Spleen (tissue), 11 donors: ENCODE results near the gene IFNL4. TPM values are rescaled to one million over a fixed set of nuclear protein-coding genes. Genes with fewer than 3 reads are reported as not detected.
A peak's percentile ranks its signal among the peaks of the same experiment; 100 is the strongest.
"Not testable (repeated sequence)": the region's sequence is repeated elsewhere in the genome, so short reads cannot be mapped to it uniquely, and the experiment has no call there.

Experiments
- DNase-seq: peaks from one replicate; pipeline ENCODE4 v3.0.0-alpha.2; 2020
- H3K27ac ChIP-seq, 8 donors: fragments of 200-600 bp; sonication (generic) in 7 of 8; 1 replicate in 4 of 8; 2 replicates in 4 of 8; pipeline versions ENCODE4 v1.5.0 to v1.8.0; 2016 to 2021; ENCODE audit warnings: inconsistent platforms in 4 of 8, mild to moderate bottlenecking in 4 of 8, moderate library complexity in 1 of 8
- H3K27me3 ChIP-seq, 7 donors: fragments of 200-600 bp; sonication (generic) in 6 of 7; replicated peaks in 1 of 7; 1 replicate in 4 of 7; 2 replicates in 3 of 7; pipeline versions ENCODE4 v1.5.0 to v1.8.0; 2016 to 2021; ENCODE audit warnings: inconsistent platforms in 3 of 7, mild to moderate bottlenecking in 1 of 7
- H3K36me3 ChIP-seq, 6 donors: fragments of 200-600 bp; sonication (generic) in 5 of 6; 1 replicate in 4 of 6; 2 replicates in 2 of 6; pipeline versions ENCODE4 v1.5.0 to v1.8.0; 2016 to 2021; ENCODE audit warnings: inconsistent platforms in 2 of 6
- H3K4me1 ChIP-seq, 6 donors: fragments of 200-600 bp; sonication (generic) in 5 of 6; 1 replicate in 3 of 6; 2 replicates in 3 of 6; pipeline versions ENCODE4 v1.5.0 to v1.8.0; 2016 to 2021; ENCODE audit warnings: inconsistent platforms in 3 of 6
- H3K4me3 ChIP-seq, 8 donors: fragments of 200-600 bp; sonication (generic) in 7 of 8; 1 replicate in 4 of 8; 2 replicates in 4 of 8; pipeline versions ENCODE4 v1.5.0 to v1.8.0; 2016 to 2021; ENCODE audit warnings: inconsistent platforms in 4 of 8, mild to moderate bottlenecking in 4 of 8, moderate library complexity in 2 of 8
- H3K9me3 ChIP-seq, 8 donors: fragments of 200-600 bp; sonication (generic) in 7 of 8; 1 replicate in 4 of 8; 2 replicates in 4 of 8; pipeline versions ENCODE4 v1.5.0 to v1.8.0; 2016 to 2021; ENCODE audit warnings: inconsistent platforms in 4 of 8
- CTCF ChIP-seq, 11 experiments: fragments of 200-600 bp in 7 of 11; fragments of 450-650 bp in 4 of 11; sonication (generic) in 4 of 11; IDR thresholded peaks in 8 of 11; conservative IDR thresholded peaks in 3 of 11; 1 replicate in 7 of 11; 2 replicates in 4 of 11; pipeline versions ENCODE4 v1.4.0 to v1.8.0; 2016 to 2021; ENCODE audit warnings: antibody characterized with exemption in 11 of 11, inconsistent platforms in 4 of 11, mild to moderate bottlenecking in 1 of 11
- POLR2A ChIP-seq, 3 donors: fragments of 450-650 bp; IDR thresholded peaks; one replicate each; pipeline ENCODE4 v1.5.1; 2017; ENCODE audit warnings: antibody characterized with exemption in 3 of 3, mild to moderate bottlenecking in 1 of 3
- POLR2AphosphoS5 ChIP-seq, 3 donors: sonication (generic); formaldehyde crosslinking; IDR thresholded peaks; one replicate each; pipeline ENCODE4 v1.5.1; 2017; ENCODE audit warnings: antibody characterized with exemption in 3 of 3
- WGBS, 5 donors: extraction: QIAGEN DNeasy Blood & Tissue Kit in 3 of 5; methylation state at CpG; one replicate each; pipeline versions ENCODE4 v1.1.5 to v1.1.7; 2013 to 2018; 5-methylcytosine and 5-hydroxymethylcytosine counted together
- intact Hi-C: fragments of 100-400 bp; cut with DNase I; formaldehyde crosslinking; loops from one replicate; pipeline ENCODE4 v1.15.0; 2023; ENCODE audit warnings: low total_unique reads
- polyA plus RNA-seq, 3 donors: library from polyadenylated mRNA; stranded (reverse); fragments of 200-250 nt; gene quantifications; one replicate each; pipeline ENCODE4 v1.2.1, GENCODE V29; 2013
- total RNA-seq, 7 donors: library from RNA; depleted of rRNA in 3 of 7; stranded (reverse); fragments of >200 nt in 3 of 7; fragmentation: NEBNext Ultra II Directional in 4 of 7; extraction: Animal tissue kit (Norgen Biotek cat#: 25700) in 4 of 7; gene quantifications; one replicate each; pipeline versions ENCODE4 v1.1.0 to v1.2.1, GENCODE V29; 2016 to 2021
- donor health status: healthy with polysubstance abuse.
- donor health status: DM: no; HTN: no; CAD: no; lungs with moderate emphysema.
- donor health status: DM: no; HTN: no; CAD: no.
- donor health status: Bipolar disorder and iron deficiency.
- donor health status: healthy.
- donor health status: DM: no; HTN: no; CAD: no.
- donor health status: DM: yes; HTN: yes; CAD: no.

The IFNL4 gene
- total and polyA plus RNA-seq, 10 donors: not detected

GRCh38 chr19:39276740-39277139 lies 28.1 kb upstream of the IFNL4 start:
- TF ChIP-seq CTCF (IDR thresholded peaks at IDR 0.05 in 8 of 11, conservative IDR thresholded peaks at IDR 0.05 in 3 of 11) (no peak), POLR2AphosphoS5 (IDR thresholded peaks at IDR 0.05) (no peak), POLR2A (IDR thresholded peaks at IDR 0.05) (no peak)
- Histone ChIP-seq H3K4me3 (no peak overlapping the region), H3K27ac (no peak overlapping the region), H3K27me3 (no peaks in the 10 kb centered on the region), H3K4me1 (no peaks in the 10 kb centered on the region), H3K36me3 (no peaks in the 10 kb centered on the region), H3K9me3 (peaks cover 0 to 10% (median 5%) of the 10 kb centered on the region in 8 donors)
- intact Hi-C loops: no loop called here
- WGBS, 5 donors: 85 to 96% (median 92%) methylated on average over 5 of the region's 5 CpGs
- DNase-seq: peak; percentile 10

GRCh38 chr19:39275578-39275977 lies 26.9 kb upstream of the IFNL4 start:
- H3K4me1 ChIP-seq: no peaks in the 10 kb centered on the region
- intact Hi-C loops: no loop called here
- TF ChIP-seq CTCF (IDR thresholded peaks at IDR 0.05 in 8 of 11, conservative IDR thresholded peaks at IDR 0.05 in 3 of 11): no peak
- TF ChIP-seq POLR2A (IDR thresholded peaks at IDR 0.05): no peak
- no peak for TF ChIP-seq POLR2AphosphoS5 (IDR thresholded peaks at IDR 0.05)
- no peak overlapping the region for H3K4me3 ChIP-seq
- H3K9me3 ChIP-seq: no peaks in the 10 kb centered on the region
- 75 to 92% (median 84%) methylated on average over 5 of the region's 5 CpGs for WGBS, 5 donors
- peaks cover 0 to 7% (median 0%) of the 10 kb centered on the region in 7 donors for H3K27me3 ChIP-seq
- H3K27ac ChIP-seq: no peak overlapping the region
- DNase-seq: peak; percentile 12
- H3K36me3 ChIP-seq: no peaks in the 10 kb centered on the region

GRCh38 chr19:39273859-39274258 lies 25.2 kb upstream of the IFNL4 start:
- H3K4me1 ChIP-seq, H3K9me3 ChIP-seq, H3K4me3 ChIP-seq, DNase-seq, H3K27ac ChIP-seq, intact Hi-C loops, H3K36me3 ChIP-seq: not testable (repeated sequence)
- WGBS, 5 donors: 81 to 100% (median 88%) methylated on average over 5 of the region's 5 CpGs
- H3K27me3 ChIP-seq: peaks cover 0 to 19% (median 0%) of the 10 kb centered on the region in 7 donors

GRCh38 chr19:39270036-39270871 lies 21.6 kb upstream of the IFNL4 start:
- Histone ChIP-seq H3K4me3 (no peak overlapping the region), H3K9me3 (no peaks in the 10 kb centered on the region), H3K27me3 (peaks cover 0 to 40% (median 5%) of the 10 kb centered on the region in 7 donors), H3K36me3 (no peaks in the 10 kb centered on the region), H3K4me1 (peaks cover 0 to 4% (median 2%) of the 10 kb centered on the region in 6 donors), H3K27ac (no peak overlapping the region)
- TF ChIP-seq POLR2A (IDR thresholded peaks at IDR 0.05): no peak
- TF ChIP-seq POLR2AphosphoS5 (IDR thresholded peaks at IDR 0.05): no peak
- no peak for TF ChIP-seq CTCF (IDR thresholded peaks at IDR 0.05 in 8 of 11, conservative IDR thresholded peaks at IDR 0.05 in 3 of 11)
- 68 to 79% (median 75%) methylated on average over 9 of the region's 9 CpGs for WGBS, 5 donors
- intact Hi-C loops: no loop called here
- no peak for DNase-seq

GRCh38 chr19:39269369-39269768 lies 20.7 kb upstream of the IFNL4 start:
- 63 to 80% (median 75%) methylated on average over 8 to 10 of the region's 10 CpGs for WGBS, 5 donors
- DNase-seq, H3K36me3 ChIP-seq, H3K4me3 ChIP-seq, H3K27ac ChIP-seq, intact Hi-C loops, H3K9me3 ChIP-seq: not testable (repeated sequence)
- Histone ChIP-seq H3K27me3 (peaks cover 4 to 48% (median 14%) of the 10 kb centered on the region in 7 donors), H3K4me1 (peaks cover 0 to 13% (median 9%) of the 10 kb centered on the region in 6 donors)

- 70 to 85% (median 77%) methylated on average over 3 to 10 of the region's 10 CpGs for WGBS, 5 donors
- H3K36me3 ChIP-seq, H3K4me3 ChIP-seq, intact Hi-C loops, H3K27ac ChIP-seq, DNase-seq, H3K9me3 ChIP-seq: not testable (repeated sequence)
- H3K27me3 ChIP-seq: peaks cover 4 to 55% (median 21%) of the 10 kb centered on the region in 7 donors
- H3K4me1 ChIP-seq: peaks cover 0 to 20% (median 15%) of the 10 kb centered on the region in 6 donors
Measured at GRCh38 chr19:39268531-39269223, 20.0 kb upstream of the IFNL4 start.

- H3K27me3 ChIP-seq: peaks cover 4 to 61% (median 26%) of the 10 kb centered on the region in 7 donors
- H3K27ac ChIP-seq, H3K4me3 ChIP-seq, DNase-seq, H3K9me3 ChIP-seq, intact Hi-C loops, H3K36me3 ChIP-seq: not testable (repeated sequence)
- no CpG with 5 or more reads among the region's 1 CpG for WGBS, 5 donors
- H3K4me1 ChIP-seq: peaks cover 0 to 21% (median 15%) of the 10 kb centered on the region in 6 donors
Measured at GRCh38 chr19:39268085-39268484, 19.4 kb upstream of the IFNL4 start, which contains the start of gene IFNL2. IFNL2 (plus strand) TSS chr19:39268396; CDS start chr19:39268569, 173 bp downstream.
